Measurements from ENCODE around the gene IFNA2.

Gene IFNA2

GRCh38 chr9:21357479-21358460 lies 27.4 kb downstream of the IFNA2 start:
- no peak for DNase-seq (ENCODE audit: low read depth, low spot score)
- TF ChIP-seq CTCF (IDR thresholded peaks at IDR 0.05; ENCODE audit: insufficient read depth, low read length, missing control alignments): no peak
- no peak overlapping the region; the same call in 1 of the 2 replicates for H3K4me3 ChIP-seq (ENCODE audit: low read depth, low read length)
- ChIA-PET CTCF (interaction anchor here (0.9 kb wide), 1 partner anchor 9 kb away, joined by 3 read pairs; no protein-coding TSS in a partner anchor), POLR2A (no interaction called here)

GRCh38 chr9:21350787-21351186 lies 34.4 kb downstream of the IFNA2 start, which contains the start of gene IFNA6:
TSS of gene IFNA6 (minus strand) at chr9:21350887. CDS start at chr9:21350887, 0 bp downstream.
- DNase-seq (ENCODE audit: low read depth, low spot score): no peak
- TF ChIP-seq CTCF (IDR thresholded peaks at IDR 0.05; ENCODE audit: insufficient read depth, low read length, missing control alignments): no peak
- no peak within 1 kb of the TSS for H3K4me3 ChIP-seq (ENCODE audit: low read depth, low read length)
- POLR2A ChIA-PET: no interaction called here
- CTCF ChIA-PET: no interaction called here

- H3K4me3 ChIP-seq (ENCODE audit: low read depth, low read length): no peak overlapping the region
- CTCF ChIA-PET: interaction anchor here (0.9 to 1.8 kb wide), 2 partner anchors 9 to 47 kb away, joined by 3 to 8 read pairs; no protein-coding TSS in a partner anchor
- DNase-seq (ENCODE audit: low read depth, low spot score): no peak
- no peak for TF ChIP-seq CTCF (IDR thresholded peaks at IDR 0.05; ENCODE audit: insufficient read depth, low read length, missing control alignments)
- POLR2A ChIA-PET: no interaction called here
Measured at GRCh38 chr9:21348430-21348970, 36.7 kb downstream of the IFNA2 start.

GRCh38 chr9:21340735-21341134 lies 44.5 kb downstream of the IFNA2 start:
- no peak for DNase-seq (ENCODE audit: low read depth, low spot score)
- no peak for TF ChIP-seq CTCF (IDR thresholded peaks at IDR 0.05; ENCODE audit: insufficient read depth, low read length, missing control alignments)
- CTCF ChIA-PET: interaction anchor here (1.0 to 2.5 kb wide), 3 partner anchors 15 to 115 kb away, joined by 3 to 5 read pairs (median 4); no protein-coding TSS in a partner anchor
- POLR2A ChIA-PET: no interaction called here
- no peak overlapping the region for H3K4me3 ChIP-seq (ENCODE audit: low read depth, low read length)

GRCh38 chr9:21336457-21336856 lies 48.7 kb downstream of the IFNA2 start:
- POLR2A ChIA-PET: no interaction called here
- CTCF ChIA-PET: interaction anchor here (1.0 to 2.8 kb wide), 4 partner anchors 11 to 59 kb away, joined by 3 to 10 read pairs (median 4); no protein-coding TSS in a partner anchor
- DNase-seq (ENCODE audit: low read depth, low spot score): no peak
- TF ChIP-seq CTCF (IDR thresholded peaks at IDR 0.05; ENCODE audit: insufficient read depth, low read length, missing control alignments): no peak
- H3K4me3 ChIP-seq (ENCODE audit: low read depth, low read length): no peak overlapping the region
